Lower leg skin (tissue), 3 donors: ENCODE data around the gene FANK1.

Source experiments
- CTCF ChIP-seq, 3 donors: fragments of 450-650 bp; IDR thresholded peaks; one replicate each; pipeline ENCODE4 v1.5.1; 2016; ENCODE audit warnings: antibody characterized with exemption in 3 of 3, mild to moderate bottlenecking in 3 of 3, moderate library complexity in 2 of 3
- POLR2A ChIP-seq, 2 donors: fragments of 450-650 bp; IDR thresholded peaks; one replicate each; pipeline ENCODE4 v1.6.1; 2016 to 2017; ENCODE audit warnings: antibody characterized with exemption in 2 of 2, mild to moderate bottlenecking in 1 of 2, moderate library complexity in 1 of 2

GRCh38 chr10:126029999-126030398 is 133.6 kb downstream of the FANK1 start:
- no peak for TF ChIP-seq CTCF (IDR thresholded peaks at IDR 0.05)
- TF ChIP-seq POLR2A (IDR thresholded peaks at IDR 0.05) = no peak
